Measurements from ENCODE around the gene U2AF1L4.

U2AF1L4 gene

DNA sequence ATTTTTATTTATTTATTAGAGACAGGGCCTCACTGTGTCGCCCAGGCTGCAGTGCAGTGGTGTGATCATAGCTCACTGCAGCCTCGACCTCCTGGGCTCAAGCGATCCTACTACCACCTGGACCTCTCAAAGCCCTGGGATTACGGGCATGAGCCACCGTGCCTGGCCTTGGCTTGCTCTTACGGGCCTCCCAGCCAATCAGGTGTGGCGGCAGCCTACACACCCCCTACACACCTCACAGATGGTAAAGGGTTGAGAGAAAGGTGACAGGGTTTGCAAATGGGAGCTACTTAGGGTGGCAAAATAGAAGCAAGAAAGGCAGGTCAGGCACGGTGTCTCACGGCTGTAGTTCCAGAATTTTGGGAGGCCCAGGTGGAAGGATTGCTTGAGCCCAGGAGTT lies 41.9 kb downstream of the U2AF1L4 start:
- no peak overlapping the region for H2AFZ ChIP-seq (ENCODE audit: low read depth, low read length)
- H2BK12ac ChIP-seq (ENCODE audit: low read length in 2 of 2), result no peak overlapping the region
- no peak for DNase-seq
- H3K9ac ChIP-seq (ENCODE audit: low read length), result no peak overlapping the region
- no peak overlapping the region for H4K8ac ChIP-seq (ENCODE audit: low read length)
- peak overlapping the region; percentile 32 for H4K91ac ChIP-seq (ENCODE audit: low read length)
- H2BK120ac ChIP-seq (ENCODE audit: low read depth, low read length), result no peak overlapping the region
- no peaks in the 10 kb centered on the region for H3K9me3 ChIP-seq (ENCODE audit: control insufficient read depth, low read length)
- no peak overlapping the region for H3K4me2 ChIP-seq (ENCODE audit: low read length, poor library complexity, severe bottlenecking)
- no peak overlapping the region for H2AK5ac ChIP-seq (ENCODE audit: low read length, severe bottlenecking)
- H3K79me1 ChIP-seq (replicated peaks; ENCODE audit: low read length, poor library complexity, severe bottlenecking), result no peaks in the 10 kb centered on the region
- no peak overlapping the region for H3K18ac ChIP-seq (ENCODE audit: low read depth in 1 of 2, low read length in 2 of 2)
- no peak overlapping the region for H3K27ac ChIP-seq (ENCODE audit: low read length, poor library complexity, severe bottlenecking)
- peaks cover 2 to 4% of the 10 kb centered on the region in 2 experiments for H3K27me3 ChIP-seq (ENCODE audit: control insufficient read depth in 1 of 2, insufficient read depth in 1 of 2, low read length in 2 of 2)
- H2BK15ac ChIP-seq (ENCODE audit: low read depth, poor library complexity, severe bottlenecking), result no peak overlapping the region
- H3K14ac ChIP-seq (ENCODE audit: low read length in 2 of 2), result no peak overlapping the region
- no peak overlapping the region for H2BK5ac ChIP-seq (ENCODE audit: low read depth, low read length, poor library complexity, severe bottlenecking)
- no peak overlapping the region for H3K23ac ChIP-seq (ENCODE audit: low read length in 2 of 2)
- H3K4me3 ChIP-seq (ENCODE audit: insufficient read depth in 1 of 2, low read depth in 1 of 2, low read length in 2 of 2), result no peak overlapping the region
- WGBS, result 69% methylated on average over 5 of the region's 9 CpGs
- no peak overlapping the region for H3K4ac ChIP-seq (ENCODE audit: low read depth in 1 of 2, low read length in 2 of 2)
- H3K36me3 ChIP-seq (ENCODE audit: control insufficient read depth in 1 of 2, insufficient read depth in 2 of 2, low read depth in 1 of 2, low read length in 2 of 2), result no peaks in the 10 kb centered on the region
- H3K4me1 ChIP-seq (ENCODE audit: control insufficient read depth, insufficient read depth, low read depth, low read length), result peaks cover 7% of the 10 kb centered on the region

DNA sequence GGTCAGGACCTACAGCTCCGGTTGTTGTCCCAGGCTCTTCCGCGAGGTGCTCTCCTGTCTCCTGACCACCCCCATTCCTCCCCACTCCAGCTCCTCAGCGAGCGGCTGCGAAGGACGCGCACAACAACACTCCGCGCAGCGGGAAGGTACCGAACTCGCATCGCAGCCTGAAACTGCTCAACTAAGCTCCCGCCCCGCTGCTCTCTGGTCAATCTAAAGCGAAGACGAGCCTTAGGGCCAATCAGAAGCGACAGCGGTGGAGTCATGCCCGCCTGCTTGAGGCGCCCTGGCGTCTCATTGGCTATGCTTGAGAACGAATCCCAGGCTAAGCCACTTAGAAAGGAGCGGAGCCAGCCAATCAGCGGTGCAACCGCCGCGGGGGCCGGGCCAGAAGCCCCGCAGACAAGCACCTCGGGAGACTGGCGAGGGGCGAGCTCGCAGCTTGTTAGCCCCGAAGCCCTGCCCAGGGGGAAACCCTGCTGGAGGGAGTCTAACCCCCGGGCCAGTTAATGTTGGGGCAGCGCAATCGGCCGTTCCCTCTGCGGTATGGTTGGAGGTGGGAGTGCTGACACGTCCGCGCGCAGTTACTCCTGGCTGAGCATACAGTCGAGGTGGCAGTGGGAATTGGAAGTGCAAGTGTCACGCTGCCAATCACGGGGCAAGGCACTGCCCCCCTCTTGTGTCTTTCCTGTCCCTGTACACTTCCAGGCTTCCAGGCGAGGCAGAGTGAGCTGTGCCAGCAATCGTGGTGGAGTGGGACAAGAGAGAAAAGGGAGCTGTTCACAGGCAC lies 42.8 kb downstream of the U2AF1L4 start:
- Histone ChIP-seq H3K27ac (ENCODE audit: low read length, poor library complexity, severe bottlenecking) (no peak overlapping the region), H3K4me1 (ENCODE audit: control insufficient read depth, insufficient read depth, low read depth, low read length) (peaks cover 7% of the 10 kb centered on the region), H2BK5ac (ENCODE audit: low read depth, low read length, poor library complexity, severe bottlenecking) (no peak overlapping the region), H4K91ac (ENCODE audit: low read length) (no peak overlapping the region), H2AK5ac (ENCODE audit: low read length, severe bottlenecking) (no peak overlapping the region), H3K4me2 (ENCODE audit: low read length, poor library complexity, severe bottlenecking) (peak overlapping the region; percentile 74), H2BK15ac (ENCODE audit: low read depth, poor library complexity, severe bottlenecking) (no peak overlapping the region), H3K18ac (ENCODE audit: low read depth in 1 of 2, low read length in 2 of 2) (no peak overlapping the region), H3K4ac (ENCODE audit: low read depth in 1 of 2, low read length in 2 of 2) (no peak overlapping the region), H3K79me1 (replicated peaks; ENCODE audit: low read length, poor library complexity, severe bottlenecking) (no peaks in the 10 kb centered on the region), H3K9ac (ENCODE audit: low read length) (peak overlapping the region; percentile 65), H3K9me3 (ENCODE audit: control insufficient read depth, low read length) (no peaks in the 10 kb centered on the region), H3K4me3 (ENCODE audit: insufficient read depth in 1 of 2, low read depth in 1 of 2, low read length in 2 of 2) (peak overlapping the region; percentile 57 to 89), H3K23ac (ENCODE audit: low read length in 2 of 2) (no peak overlapping the region), H2AFZ (ENCODE audit: low read depth, low read length) (peak overlapping the region; percentile 44), H2BK120ac (ENCODE audit: low read depth, low read length) (no peak overlapping the region), H3K36me3 (ENCODE audit: control insufficient read depth in 1 of 2, insufficient read depth in 2 of 2, low read depth in 1 of 2, low read length in 2 of 2) (no peaks in the 10 kb centered on the region), H2BK12ac (ENCODE audit: low read length in 2 of 2) (peak overlapping the region in 1 of 2 experiments; percentile 72), H3K14ac (ENCODE audit: low read length in 2 of 2) (no peak overlapping the region), H4K8ac (ENCODE audit: low read length) (peak overlapping the region; percentile 92), H3K27me3 (ENCODE audit: control insufficient read depth in 1 of 2, insufficient read depth in 1 of 2, low read length in 2 of 2) (peaks cover 0 to 4% of the 10 kb centered on the region in 2 experiments)
- peak; percentile 98 for DNase-seq
- under 1% methylated on average over 48 of the region's 50 CpGs for WGBS

DNA sequence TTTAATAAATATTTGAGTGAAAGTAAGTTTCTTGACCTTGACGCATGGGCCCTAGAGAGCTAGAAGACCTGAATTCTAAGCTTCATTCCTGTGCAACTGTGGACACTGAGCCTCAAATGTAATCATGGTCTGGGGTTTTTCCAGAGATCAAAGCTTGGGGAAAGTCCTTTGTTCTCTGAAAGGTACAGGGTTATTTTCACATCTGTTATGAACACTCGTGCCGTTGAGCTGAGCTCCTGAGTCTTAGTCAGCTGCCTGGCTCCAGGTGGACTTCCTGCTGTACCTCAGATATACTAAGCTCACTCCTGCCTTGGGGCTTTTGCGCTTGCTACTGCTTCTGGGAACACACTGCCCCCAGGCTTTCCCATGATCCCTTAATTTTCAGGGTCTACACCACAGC lies 48.4 kb downstream of the U2AF1L4 start:
- no peaks in the 10 kb centered on the region for H3K79me1 ChIP-seq (replicated peaks; ENCODE audit: low read length, poor library complexity, severe bottlenecking)
- H2BK15ac ChIP-seq (ENCODE audit: low read depth, poor library complexity, severe bottlenecking), result no peak overlapping the region

DNA sequence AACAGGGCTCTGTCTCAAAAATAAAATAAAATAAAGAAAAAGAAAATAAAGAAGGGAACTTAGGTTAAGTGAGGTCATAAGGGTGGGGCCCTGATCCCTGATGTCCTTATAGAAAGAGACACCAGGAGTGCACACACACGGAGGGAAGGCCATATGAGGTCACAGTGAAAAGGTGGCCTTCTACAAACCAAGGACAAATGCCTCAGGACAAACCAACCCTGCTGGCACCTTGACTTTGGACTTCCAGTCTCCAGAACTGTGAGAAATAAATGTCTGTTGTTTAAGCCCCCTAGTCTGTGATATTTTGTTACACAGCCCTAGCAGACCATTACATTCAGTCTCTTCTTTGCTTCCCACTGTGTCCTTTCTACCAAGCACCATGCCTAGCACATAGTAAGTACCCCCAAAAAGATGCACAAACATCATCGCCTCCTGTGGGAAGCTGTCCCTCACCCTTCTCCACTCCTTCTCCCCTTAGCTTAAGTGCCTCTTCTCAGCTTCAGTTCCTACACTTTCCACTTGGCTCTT lies 49.3 kb downstream of the U2AF1L4 start:
- Histone ChIP-seq H2BK120ac (ENCODE audit: low read depth, low read length) (no peak overlapping the region), H3K36me3 (ENCODE audit: control insufficient read depth in 1 of 2, insufficient read depth in 2 of 2, low read depth in 1 of 2, low read length in 2 of 2) (no peaks in the 10 kb centered on the region), H3K4me3 (ENCODE audit: insufficient read depth in 1 of 2, low read depth in 1 of 2, low read length in 2 of 2) (no peak overlapping the region), H2BK5ac (ENCODE audit: low read depth, low read length, poor library complexity, severe bottlenecking) (no peak overlapping the region), H2AFZ (ENCODE audit: low read depth, low read length) (no peak overlapping the region), H3K14ac (ENCODE audit: low read length in 2 of 2) (no peak overlapping the region), H3K18ac (ENCODE audit: low read depth in 1 of 2, low read length in 2 of 2) (no peak overlapping the region), H3K27me3 (ENCODE audit: control insufficient read depth in 1 of 2, insufficient read depth in 1 of 2, low read length in 2 of 2) (peaks cover 3 to 9% of the 10 kb centered on the region in 2 experiments), H2BK12ac (ENCODE audit: low read length in 2 of 2) (no peak overlapping the region), H2BK15ac (ENCODE audit: low read depth, poor library complexity, severe bottlenecking) (no peak overlapping the region), H3K79me1 (replicated peaks; ENCODE audit: low read length, poor library complexity, severe bottlenecking) (no peaks in the 10 kb centered on the region), H3K4me1 (ENCODE audit: control insufficient read depth, insufficient read depth, low read depth, low read length) (no peaks in the 10 kb centered on the region), H3K23ac (ENCODE audit: low read length in 2 of 2) (no peak overlapping the region), H3K9me3 (ENCODE audit: control insufficient read depth, low read length) (no peaks in the 10 kb centered on the region), H3K9ac (ENCODE audit: low read length) (no peak overlapping the region), H4K8ac (ENCODE audit: low read length) (no peak overlapping the region), H3K27ac (ENCODE audit: low read length, poor library complexity, severe bottlenecking) (no peak overlapping the region), H3K4ac (ENCODE audit: low read depth in 1 of 2, low read length in 2 of 2) (no peak overlapping the region), H2AK5ac (ENCODE audit: low read length, severe bottlenecking) (no peak overlapping the region), H3K4me2 (ENCODE audit: low read length, poor library complexity, severe bottlenecking) (no peak overlapping the region), H4K91ac (ENCODE audit: low read length) (no peak overlapping the region)
- 87% methylated on average over 2 of the region's 2 CpGs for WGBS
- DNase-seq, result no peak

More for the DNA sequence above, 48.4 kb downstream of the U2AF1L4 start:
- Histone ChIP-seq H3K4ac (ENCODE audit: low read depth in 1 of 2, low read length in 2 of 2) (no peak overlapping the region), H2AK5ac (ENCODE audit: low read length, severe bottlenecking) (no peak overlapping the region), H2BK120ac (ENCODE audit: low read depth, low read length) (no peak overlapping the region), H2BK5ac (ENCODE audit: low read depth, low read length, poor library complexity, severe bottlenecking) (no peak overlapping the region), H3K23ac (ENCODE audit: low read length in 2 of 2) (no peak overlapping the region), H3K36me3 (ENCODE audit: control insufficient read depth in 1 of 2, insufficient read depth in 2 of 2, low read depth in 1 of 2, low read length in 2 of 2) (no peaks in the 10 kb centered on the region), H3K27ac (ENCODE audit: low read length, poor library complexity, severe bottlenecking) (no peak overlapping the region), H2AFZ (ENCODE audit: low read depth, low read length) (no peak overlapping the region), H3K27me3 (ENCODE audit: control insufficient read depth in 1 of 2, insufficient read depth in 1 of 2, low read length in 2 of 2) (peaks cover 3 to 9% of the 10 kb centered on the region in 2 experiments), H3K9ac (ENCODE audit: low read length) (no peak overlapping the region), H3K14ac (ENCODE audit: low read length in 2 of 2) (no peak overlapping the region), H3K4me2 (ENCODE audit: low read length, poor library complexity, severe bottlenecking) (no peak overlapping the region), H2BK12ac (ENCODE audit: low read length in 2 of 2) (no peak overlapping the region), H4K8ac (ENCODE audit: low read length) (no peak overlapping the region), H3K4me1 (ENCODE audit: control insufficient read depth, insufficient read depth, low read depth, low read length) (no peaks in the 10 kb centered on the region), H4K91ac (ENCODE audit: low read length) (no peak overlapping the region), H3K18ac (ENCODE audit: low read depth in 1 of 2, low read length in 2 of 2) (no peak overlapping the region), H3K9me3 (ENCODE audit: control insufficient read depth, low read length) (no peaks in the 10 kb centered on the region), H3K4me3 (ENCODE audit: insufficient read depth in 1 of 2, low read depth in 1 of 2, low read length in 2 of 2) (no peak overlapping the region)
- whole genome bisulfite sequencing, result 94% methylated on average over 4 of the region's 4 CpGs
- no peak for DNase-seq

All from mesenchymal stem cell (in vitro differentiated cells and primary cell).